HG02885 (cell line): ENCODE measurements around the gene WDHD1.
"Not testable (repeated sequence)": the region's sequence is repeated elsewhere in the genome, so short reads cannot be mapped to it uniquely, and the experiment has no call there.

Source experiments
- ATAC-seq: cut with Tn5 transposase; IDR thresholded peaks from one replicate; pipeline ENCODE4 v1.9.1; 2021; ENCODE audit warnings: mild to moderate bottlenecking; ENCODE audit not compliant: unreplicated experiment, poor library complexity

WDHD1 gene

DNA sequence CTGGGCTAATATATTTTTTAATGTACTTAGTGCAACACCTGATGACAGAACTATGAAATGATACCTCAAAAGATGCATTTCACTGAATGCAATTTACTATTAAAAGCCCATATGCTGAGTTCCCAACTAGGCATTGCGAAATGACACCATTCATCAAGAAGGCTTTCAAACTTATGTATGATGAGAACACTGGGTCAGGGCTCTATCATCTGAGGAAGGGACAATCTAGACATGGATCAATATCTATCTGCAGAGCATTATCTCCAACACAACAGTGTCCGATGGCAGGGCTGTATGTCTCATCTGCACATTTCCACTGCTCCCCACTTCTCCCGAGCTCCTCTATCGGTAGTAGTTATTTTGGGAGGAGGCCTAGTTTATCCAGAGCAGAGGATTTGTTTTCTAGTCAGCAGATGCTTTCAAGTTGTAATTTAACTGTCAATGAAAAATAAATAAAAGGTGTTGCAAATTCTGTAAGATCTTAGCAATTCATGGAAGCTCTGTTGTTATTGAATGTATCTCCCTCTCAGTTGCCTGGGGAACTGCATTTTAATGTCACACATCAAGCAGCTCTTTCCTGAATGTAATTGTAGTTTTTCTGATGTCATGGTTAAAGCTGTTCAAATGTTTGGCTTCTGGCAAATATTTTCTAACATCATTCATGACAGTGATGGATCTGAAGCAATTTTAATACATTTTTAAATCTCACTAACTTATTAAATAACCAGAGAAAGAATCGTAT is 116.9 kb downstream of the WDHD1 start:
- no peak for ATAC-seq

DNA sequence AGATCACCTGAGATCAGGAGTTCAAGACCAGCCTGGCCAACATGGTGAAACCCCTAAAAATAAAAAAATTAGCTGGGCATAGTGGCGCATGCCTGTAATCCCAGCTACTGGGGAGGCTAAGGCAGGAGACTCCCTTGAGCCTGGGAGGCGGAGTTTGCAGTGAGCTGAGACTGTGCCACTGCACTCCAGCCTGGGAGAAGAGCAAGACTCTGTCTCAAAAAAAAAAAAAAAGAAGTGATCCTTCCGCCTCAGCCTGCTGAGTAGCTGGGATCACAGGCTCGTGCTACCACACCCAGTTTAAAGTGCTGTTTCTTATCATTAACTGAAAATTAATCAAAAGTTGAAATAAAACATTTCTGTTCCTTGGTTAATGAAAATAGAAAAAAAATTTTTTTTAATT is 117.9 kb downstream of the WDHD1 start:
- not testable (repeated sequence) for ATAC-seq

DNA sequence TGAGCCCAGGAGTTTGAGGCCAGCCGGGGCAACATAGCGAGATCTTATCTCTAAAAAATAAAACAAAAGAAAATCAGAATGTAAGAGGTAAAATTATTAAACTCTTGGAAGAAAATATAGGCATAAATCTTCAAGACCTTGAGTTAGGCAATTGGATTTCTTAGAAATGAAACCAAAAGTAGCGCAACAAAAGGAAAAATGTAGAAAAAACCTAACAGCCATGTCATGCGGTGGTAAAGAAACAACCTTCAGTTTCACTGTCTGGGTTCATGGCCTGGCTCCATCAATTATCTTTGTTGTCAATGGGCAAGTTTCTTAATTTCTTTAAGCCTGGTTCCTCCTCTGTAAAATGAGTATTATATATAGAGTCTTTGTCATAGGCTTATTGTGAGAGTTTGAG is 118.7 kb downstream of the WDHD1 start:
- ATAC-seq: no peak

GRCh38 chr14:54906075-54906474 is 120.8 kb downstream of the WDHD1 start:
- ATAC-seq: no peak

GRCh38 chr14:54902521-54903420 is 124.1 kb downstream of the WDHD1 start, which contains the start of gene GCH1:
Gene GCH1, minus strand, starts transcription at chr14:54902826. Its CDS starts 163 bp downstream, at chr14:54902663.
- ATAC-seq: peak; percentile 87

DNA sequence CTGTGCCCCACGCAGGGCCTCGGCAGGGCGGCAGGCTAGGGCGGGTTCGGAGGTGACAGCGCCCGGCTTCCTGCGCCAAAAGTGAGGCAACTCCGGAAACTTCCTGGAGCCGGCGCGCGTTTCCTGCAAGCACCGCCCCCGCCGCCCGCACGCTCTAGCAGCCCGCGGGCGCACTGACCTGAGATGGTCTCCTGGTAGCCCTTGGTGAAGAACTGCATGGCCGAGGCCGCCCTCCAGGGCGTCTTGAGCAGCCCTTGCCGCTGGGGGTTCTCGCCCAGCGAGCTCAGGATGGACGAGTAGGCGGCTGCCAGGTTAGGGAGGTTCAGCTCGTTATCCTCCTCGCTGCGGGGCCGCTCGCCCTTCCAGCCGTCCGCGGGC is 124.8 kb downstream of the WDHD1 start:
- peak; percentile 56 for ATAC-seq

- ATAC-seq: no peak
Measured at GRCh38 chr14:54901380-54902142, 125.3 kb downstream of the WDHD1 start.

DNA sequence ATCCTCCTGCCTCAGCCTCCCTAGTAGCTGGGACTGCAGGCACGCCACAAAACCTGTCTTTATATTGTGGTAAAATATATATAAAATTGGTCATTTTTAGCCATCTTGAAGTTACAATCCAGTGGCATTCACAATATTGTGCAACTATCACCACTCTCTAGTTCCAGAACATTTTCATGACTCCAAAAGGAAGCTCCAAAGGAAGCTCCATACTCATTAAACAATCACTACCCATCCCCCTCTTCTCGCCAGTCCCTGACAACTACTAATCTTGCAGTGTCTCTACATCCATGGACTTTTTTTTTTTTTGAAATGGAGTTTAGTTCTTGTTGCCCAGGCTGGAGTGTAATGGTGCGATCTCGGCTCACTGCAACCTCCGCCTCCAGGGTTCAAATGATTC is 127.3 kb downstream of the WDHD1 start:
- no peak for ATAC-seq

- not testable (repeated sequence) for ATAC-seq
Measured at GRCh38 chr14:54897809-54898555, 128.9 kb downstream of the WDHD1 start.

GRCh38 chr14:54895683-54896082 is 131.2 kb downstream of the WDHD1 start:
- ATAC-seq: no peak

- no peak for ATAC-seq
Measured at GRCh38 chr14:54894995-54895394, 131.9 kb downstream of the WDHD1 start.

DNA sequence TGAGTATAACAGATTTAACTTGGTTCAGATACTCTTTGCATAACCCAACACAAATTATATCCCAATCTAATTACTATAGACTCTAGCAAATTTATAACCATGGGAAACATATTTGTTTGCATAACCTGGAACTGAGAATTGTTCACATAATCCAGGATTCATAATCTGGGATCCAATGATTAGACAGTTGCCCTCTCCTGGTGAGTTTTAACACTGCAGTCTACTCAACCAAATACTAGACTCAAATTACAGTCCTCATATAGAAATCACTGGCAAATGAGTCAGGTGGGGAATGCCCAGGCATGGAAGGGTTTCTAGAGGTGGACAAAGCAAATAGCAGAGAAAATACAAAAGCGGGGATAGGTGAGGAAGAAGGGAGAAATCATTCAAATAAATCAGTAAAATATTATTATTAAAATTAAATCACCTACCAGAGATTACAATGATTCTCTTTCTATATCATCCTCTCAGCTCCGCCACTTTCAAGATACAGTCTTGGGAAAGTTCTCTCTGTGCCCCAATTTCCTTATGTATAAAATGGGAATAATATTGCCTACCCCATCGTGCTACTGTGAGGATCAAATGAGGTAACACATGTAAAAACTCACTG is 133.6 kb downstream of the WDHD1 start:
- no peak for ATAC-seq

- no peak for ATAC-seq
Measured at GRCh38 chr14:54891471-54892245, 135.2 kb downstream of the WDHD1 start.

GRCh38 chr14:54890788-54891187 is 136.1 kb downstream of the WDHD1 start:
- peak; percentile 94 for ATAC-seq

DNA sequence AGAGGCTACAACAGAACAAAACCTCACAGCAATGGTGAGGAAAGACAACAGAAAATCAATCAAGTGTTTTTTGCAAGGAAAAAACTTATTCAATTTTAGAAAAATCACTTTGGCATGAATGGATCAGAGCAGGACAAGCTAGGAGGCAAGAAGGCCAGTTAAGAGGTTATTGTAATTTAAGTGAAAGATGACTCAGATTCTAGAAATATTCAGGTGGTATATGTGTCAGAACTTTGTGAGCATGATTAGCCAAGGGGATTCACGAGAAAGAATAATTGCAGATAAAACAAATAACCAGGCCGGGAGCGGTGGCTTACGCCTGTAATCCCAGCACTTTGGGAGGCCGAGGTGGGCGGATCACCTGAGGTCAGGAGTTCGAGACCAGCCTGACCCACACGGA is 137.0 kb downstream of the WDHD1 start:
- no peak for ATAC-seq
